Measurements from ENCODE around the gene RALGPS1.

Gene RALGPS1

DNA sequence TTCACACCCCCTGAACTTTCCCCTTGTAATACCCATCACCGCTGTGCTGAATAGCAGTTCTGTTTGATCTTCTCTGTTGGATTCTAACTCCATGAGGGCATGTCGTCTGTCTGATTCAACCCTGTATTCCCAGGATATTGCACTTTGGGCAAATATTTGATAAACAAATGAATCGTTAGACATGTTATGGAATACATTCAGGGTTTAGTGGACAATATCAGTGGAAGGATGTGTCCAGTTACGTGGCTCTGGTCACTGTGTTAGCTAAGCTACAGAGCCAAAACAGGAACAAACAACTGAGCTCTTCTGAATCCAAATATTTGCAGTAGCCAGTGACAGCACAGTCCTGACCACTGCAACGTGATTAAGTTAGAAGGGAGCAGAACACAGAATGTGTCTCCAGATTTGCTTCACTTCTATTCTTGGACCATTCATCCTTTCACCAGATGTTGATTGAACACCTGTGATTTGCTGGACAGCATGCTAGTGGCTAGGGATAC is 194.7 kb downstream of the RALGPS1 start:
- Histone ChIP-seq H3K4me1 (ENCODE audit: control insufficient read depth, insufficient read depth, low read length) (peaks cover 10% of the 10 kb centered on the region), H3K4me3 (ENCODE audit: low read depth, low read length) (no peak overlapping the region), H3K36me3 (ENCODE audit: control insufficient read depth in 2 of 2, insufficient read depth in 1 of 2, low read length in 2 of 2) (no peaks in the 10 kb centered on the region), H3K27ac (ENCODE audit: extremely low read depth, low read depth, low read length) (no peak overlapping the region), H3K9me3 (ENCODE audit: control insufficient read depth, insufficient read depth, low read depth, low read length) (no peaks in the 10 kb centered on the region)
- ChIA-PET POLR2A (no interaction called here), CTCF (no interaction called here)
- TF ChIP-seq ZNF416 (tag by site-specific recombination; IDR thresholded peaks at IDR 0.05) (no peak), SETDB1 (IDR thresholded peaks at IDR 0.05; ENCODE audit: insufficient read length, low read length) (no peak), ZNF664 (tag by site-specific recombination; IDR thresholded peaks at IDR 0.05) (no peak), HOXA7 (CRISPR knock-in tag; IDR thresholded peaks at IDR 0.05; ENCODE audit: borderline replicate concordance) (no peak), PRDM1 (tag by site-specific recombination; IDR thresholded peaks at IDR 0.05) (no peak), CTCF (tag by site-specific recombination; IDR thresholded peaks at IDR 0.05) (no peak)

DNA sequence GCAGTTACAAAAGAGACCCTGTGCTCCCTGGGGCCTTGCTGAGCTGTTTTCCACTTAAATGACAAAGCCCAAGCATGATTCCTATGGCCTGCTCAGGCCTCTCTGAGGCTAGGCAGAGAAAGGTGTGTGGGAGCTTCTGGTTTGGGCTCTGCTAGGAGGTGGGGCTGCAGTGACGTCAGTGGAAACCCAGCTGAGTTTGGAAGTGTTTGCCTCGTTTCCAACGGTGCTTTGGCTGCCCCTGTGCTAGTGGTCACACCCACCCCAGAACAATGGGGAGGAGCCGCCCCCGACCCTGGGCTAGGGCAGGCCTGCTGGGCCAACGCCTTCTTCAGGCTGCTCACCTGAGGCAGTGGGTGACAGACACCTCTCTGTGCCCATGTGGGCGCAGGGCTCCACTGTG is 197.5 kb downstream of the RALGPS1 start:
- peaks cover 10% of the 10 kb centered on the region for H3K4me1 ChIP-seq (ENCODE audit: control insufficient read depth, insufficient read depth, low read length)
- ChIA-PET POLR2A (no interaction called here), CTCF (interaction anchor here (0.7 to 0.9 kb wide), 3 partner anchors 15 to 159 kb away, joined by 3 to 4 read pairs (median 3); no protein-coding TSS in a partner anchor)
- H3K9me3 ChIP-seq (ENCODE audit: control insufficient read depth, insufficient read depth, low read depth, low read length), result no peaks in the 10 kb centered on the region
- no peak overlapping the region for H3K4me3 ChIP-seq (ENCODE audit: low read depth, low read length)
- no peak overlapping the region for H3K27ac ChIP-seq (ENCODE audit: extremely low read depth, low read depth, low read length)
- H3K36me3 ChIP-seq (ENCODE audit: control insufficient read depth in 2 of 2, insufficient read depth in 1 of 2, low read length in 2 of 2), result no peaks in the 10 kb centered on the region
- TF ChIP-seq ZNF146 (tag by site-specific recombination; IDR thresholded peaks at IDR 0.05), result no peak
- TF ChIP-seq ZNF155 (tag by site-specific recombination; IDR thresholded peaks at IDR 0.05), result no peak
- peak; percentile 68 for TF ChIP-seq KLF9 (tag by site-specific recombination; IDR thresholded peaks at IDR 0.05; ENCODE audit: low read depth)
- TF ChIP-seq GLIS1 (tag by site-specific recombination; IDR thresholded peaks at IDR 0.05), result no peak
- TF ChIP-seq ZNF501 (tag by site-specific recombination; IDR thresholded peaks at IDR 0.05), result no peak
- TF ChIP-seq KLF16 (tag by site-specific recombination; IDR thresholded peaks at IDR 0.05), result no peak
- no peak for TF ChIP-seq ZNF792 (tag by site-specific recombination; IDR thresholded peaks at IDR 0.05)
- no peak for TF ChIP-seq ZNF473 (tag by site-specific recombination; IDR thresholded peaks at IDR 0.05)
- TF ChIP-seq KLF10 (tag by site-specific recombination; IDR thresholded peaks at IDR 0.05), result peak; percentile 46; the same call in 1 of the 2 replicates
- TF ChIP-seq ZNF423 (tag by site-specific recombination; IDR thresholded peaks at IDR 0.05), result no peak
- no peak for TF ChIP-seq ZNF114 (tag by site-specific recombination; IDR thresholded peaks at IDR 0.05)
- no peak for TF ChIP-seq ZNF169 (tag by site-specific recombination; IDR thresholded peaks at IDR 0.05)
- TF ChIP-seq PRDM10 (tag by site-specific recombination; IDR thresholded peaks at IDR 0.05), result peak; percentile 42; the same call in 1 of the 2 replicates
- no peak for TF ChIP-seq SP2 (tag by site-specific recombination; IDR thresholded peaks at IDR 0.05)
- TF ChIP-seq SCRT2 (tag by site-specific recombination; IDR thresholded peaks at IDR 0.05), result no peak
- TF ChIP-seq KLF1 (tag by site-specific recombination; IDR thresholded peaks at IDR 0.05), result peak; percentile 80
- no peak for TF ChIP-seq ZNF580 (tag by site-specific recombination; IDR thresholded peaks at IDR 0.05)
- TF ChIP-seq ZBTB20 (tag by site-specific recombination; IDR thresholded peaks at IDR 0.05), result no peak
- TF ChIP-seq ZNF777 (tag by site-specific recombination; IDR thresholded peaks at IDR 0.05; ENCODE audit: borderline replicate concordance), result no peak
- TF ChIP-seq ZNF513 (tag by site-specific recombination; IDR thresholded peaks at IDR 0.05), result no peak
- TF ChIP-seq ZNF670 (tag by site-specific recombination; IDR thresholded peaks at IDR 0.05; ENCODE audit: low read depth), result no peak
- TF ChIP-seq ZNF600 (tag by site-specific recombination; IDR thresholded peaks at IDR 0.05), result peak; percentile 66
- TF ChIP-seq ZIC2 (tag by site-specific recombination; IDR thresholded peaks at IDR 0.05), result peak; percentile 71
- peak; percentile 60 for TF ChIP-seq EGR2 (tag by site-specific recombination; IDR thresholded peaks at IDR 0.05; ENCODE audit: low read depth)
- no peak for TF ChIP-seq ZNF16 (tag by site-specific recombination; IDR thresholded peaks at IDR 0.05; ENCODE audit: low read depth)
- no peak for TF ChIP-seq ZNF658 (tag by site-specific recombination; IDR thresholded peaks at IDR 0.05)
